Right lobe of liver (tissue), 6 donors: ENCODE data around the gene KRT80. TPM values are rescaled to one million over a fixed set of nuclear protein-coding genes. Genes with fewer than 3 reads are reported as not detected.
A peak's percentile ranks its signal among the peaks of the same experiment; 100 is the strongest.

ENCODE experiments used
- ATAC-seq, 4 donors: fragments of 200-7000 bp; cut with Tn5 transposase; one replicate each; pipeline ENCODE4 v1.9.1; 2020; ENCODE audit warnings: mild to moderate bottlenecking in 4 of 4, moderate library complexity in 4 of 4
- DNase-seq, 3 donors: peaks; one replicate each; pipeline ENCODE4 v3.0.0-alpha.2; 2020
- H3K27ac ChIP-seq, 3 donors: fragments of 200-600 bp; one replicate each; pipeline ENCODE4 v1.8.0; 2022
- H3K27me3 ChIP-seq, 2 donors: fragments of 200-600 bp; one replicate each; pipeline ENCODE4 v1.8.0; 2022
- H3K36me3 ChIP-seq, 4 donors: fragments of 200-600 bp; sonication (generic) in 1 of 4; one replicate each; pipeline versions ENCODE4 v1.5.1 to v1.8.0; 2017 to 2022; ENCODE audit warnings: control low read depth in 1 of 4
- H3K4me1 ChIP-seq, 4 donors: fragments of 200-600 bp; sonication (generic) in 1 of 4; one replicate each; pipeline versions ENCODE4 v1.5.1 to v1.8.0; 2017 to 2022; ENCODE audit warnings: control low read depth in 1 of 4
- H3K4me3 ChIP-seq, 3 donors: fragments of 200-600 bp; one replicate each; pipeline ENCODE4 v1.8.0; 2022
- H3K9me3 ChIP-seq, 4 donors: fragments of 200-600 bp; sonication (generic) in 1 of 4; one replicate each; pipeline versions ENCODE4 v1.5.1 to v1.8.0; 2017 to 2022; ENCODE audit warnings: control low read depth in 1 of 4
- CTCF ChIP-seq, 4 donors: fragments of 200-600 bp in 3 of 4; fragments of 450-650 bp in 1 of 4; IDR thresholded peaks; one replicate each; pipeline versions ENCODE4 v1.5.1 to v1.8.0; 2016 to 2022; ENCODE audit warnings: antibody characterized with exemption in 4 of 4, mild to moderate bottlenecking in 2 of 4
- POLR2A ChIP-seq: fragments of 450-650 bp; IDR thresholded peaks from one replicate; pipeline ENCODE4 v1.6.1; 2017; ENCODE audit warnings: antibody characterized with exemption, mild to moderate bottlenecking
- WGBS: methylation state at CpG from one replicate; pipeline ENCODE4 v1.1.6; 2018; ENCODE audit warnings: low coverage, low lambda C conversion rate; ENCODE audit not compliant: insufficient coverage; ENCODE audit errors: missing lambda C conversion rate; 5-methylcytosine and 5-hydroxymethylcytosine counted together
- intact Hi-C, 2 donors: fragments of 100-400 bp; cut with DNase I; formaldehyde crosslinking; loops; one replicate each; pipeline versions ENCODE4 v1.11.2 to v1.14.1; 2022
- total RNA-seq, 6 experiments: library from RNA; depleted of rRNA in 2 of 6; stranded (reverse); fragments of >200 nt in 2 of 6; fragmentation: NEBNext Ultra II Directional in 3 of 6; extraction: Animal tissue kit (Norgen Biotek cat#: 25700) in 3 of 6; gene quantifications; one replicate each; pipeline versions ENCODE4 v1.1.0 to v1.2.4, GENCODE V29; 2016 to 2023
- donor health status: DM: no; HTN: yes; CAD: no.
- donor health status: DM: no; HTN: no; CAD: no.
- donor health status: DM: no; HTN: no; CAD: no.
- donor health status: DM: no; HTN: yes; CAD: no.
- donor health status: DM: no; HTN: yes; CAD: no.

KRT80 gene
- total RNA-seq, 6 experiments from 2014 or later = 0.09 to 0.51 (median 0.15) TPM

DNA sequence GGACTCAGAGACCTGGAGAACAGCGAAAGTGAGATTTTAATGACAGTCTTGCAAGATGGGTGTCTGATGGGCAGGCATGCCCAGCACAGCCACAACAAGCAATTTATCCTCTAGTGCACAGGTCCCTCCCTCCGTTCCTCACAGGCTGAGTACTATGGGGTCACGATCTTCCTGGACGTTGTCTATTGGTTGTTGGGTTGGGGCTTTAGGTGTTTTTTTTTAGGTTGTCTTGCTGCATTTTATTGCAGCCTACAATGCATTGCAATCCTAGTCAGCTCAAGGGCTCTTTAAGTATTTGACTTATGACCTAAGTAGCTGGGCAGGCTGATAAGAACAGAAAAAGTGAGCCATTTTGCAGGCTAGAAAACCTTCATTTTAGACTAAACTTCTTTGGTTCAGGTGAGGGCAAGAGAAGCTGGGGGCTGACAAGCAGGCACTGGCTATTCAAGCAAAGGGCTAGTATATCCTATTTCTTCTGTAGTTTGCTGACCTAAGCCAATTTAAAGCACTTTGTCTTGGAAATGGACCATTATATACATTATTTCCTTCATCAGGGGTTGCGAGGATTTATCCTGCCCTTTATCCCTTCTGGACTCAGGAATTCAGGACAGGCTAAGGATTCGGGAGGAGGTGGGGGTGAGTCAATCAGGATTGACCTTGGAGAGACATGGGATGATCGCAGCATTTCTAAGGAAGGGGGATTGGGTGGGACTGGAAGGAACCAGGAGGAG, 47.3 kb upstream of the KRT80 start:
- TF ChIP-seq POLR2A = no peak
- Histone ChIP-seq H3K36me3 (no peaks in the 10 kb centered on the region), H3K9me3 (no peaks in the 10 kb centered on the region), H3K4me1 (no peaks in the 10 kb centered on the region), H3K27me3 (no peaks in the 10 kb centered on the region), H3K27ac (no peak overlapping the region), H3K4me3 (no peak overlapping the region)
- DNase-seq (no peak), ATAC-seq (no peak)
- WGBS = 78% methylated on average over 5 of the region's 7 CpGs
- intact Hi-C loops = no loop called here

DNA sequence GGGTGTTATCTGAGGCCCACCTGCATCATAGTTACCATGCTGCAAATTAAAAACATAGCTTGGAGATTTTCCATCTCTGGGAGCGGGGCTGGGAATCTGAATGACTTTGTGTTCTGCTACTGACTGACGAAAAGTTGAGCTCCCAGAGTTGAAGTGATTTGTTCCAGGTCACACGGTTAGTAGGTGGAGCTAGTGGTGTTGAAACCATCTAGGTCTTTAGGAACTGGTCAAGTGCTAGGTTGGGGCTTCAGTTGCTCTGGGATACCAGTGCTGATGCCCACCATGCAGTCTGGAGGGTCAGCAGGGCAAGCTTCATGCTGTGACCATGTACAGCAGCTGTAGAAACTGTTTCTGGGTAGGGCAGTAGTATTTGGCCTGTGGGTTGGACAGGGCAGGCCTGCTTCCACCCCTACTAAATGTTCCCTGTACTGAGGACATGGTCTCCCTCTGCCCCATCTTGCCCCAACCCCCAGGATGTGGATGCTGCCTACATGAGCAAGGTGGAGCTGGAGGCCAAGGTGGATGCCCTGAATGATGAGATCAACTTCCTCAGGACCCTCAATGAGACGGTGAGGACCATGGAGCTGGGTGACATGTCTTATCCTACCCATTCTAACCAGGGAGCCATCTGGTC, 46.5 kb upstream of the KRT80 start:
- intact Hi-C loops = no loop called here
- no peaks in the 10 kb centered on the region for H3K9me3 ChIP-seq
- 83% methylated on average over 2 of the region's 4 CpGs for WGBS
- no peak for DNase-seq
- H3K27me3 ChIP-seq = no peaks in the 10 kb centered on the region
- no peak for TF ChIP-seq CTCF (IDR thresholded peaks at IDR 0.05)
- TF ChIP-seq POLR2A = no peak
- H3K27ac ChIP-seq = no peak overlapping the region
- H3K4me1 ChIP-seq = peaks cover 0 to 2% (median 0%) of the 10 kb centered on the region in 4 donors
- no peak for ATAC-seq
- no peaks in the 10 kb centered on the region for H3K36me3 ChIP-seq
- H3K4me3 ChIP-seq = no peak overlapping the region

- H3K4me1 ChIP-seq = peaks cover 0 to 5% (median 0%) of the 10 kb centered on the region in 4 donors
- ATAC-seq = no peak
Observed at GRCh38 chr12:52236386-52237050, 44.7 kb upstream of the KRT80 start.

GRCh38 chr12:52235822-52236361, 44.1 kb upstream of the KRT80 start:
- no peak for DNase-seq
- H3K4me3 ChIP-seq = no peak overlapping the region

More at GRCh38 chr12:52236386-52237050, 44.7 kb upstream of the KRT80 start:
- H3K4me3 ChIP-seq = no peak overlapping the region
- H3K27ac ChIP-seq = no peak overlapping the region
- H3K36me3 ChIP-seq = no peaks in the 10 kb centered on the region
- TF ChIP-seq POLR2A = no peak
- TF ChIP-seq CTCF (IDR thresholded peaks at IDR 0.05) = no peak
- WGBS = no CpG with 5 or more reads among the region's 3 CpGs
- intact Hi-C loops = no loop called here
- no peaks in the 10 kb centered on the region for H3K9me3 ChIP-seq
- DNase-seq = no peak
- H3K27me3 ChIP-seq = no peaks in the 10 kb centered on the region

More at GRCh38 chr12:52235822-52236361, 44.1 kb upstream of the KRT80 start:
- Histone ChIP-seq H3K27me3 (no peaks in the 10 kb centered on the region), H3K9me3 (no peaks in the 10 kb centered on the region), H3K4me1 (peaks cover 0 to 5% (median 0%) of the 10 kb centered on the region in 4 donors), H3K36me3 (no peaks in the 10 kb centered on the region), H3K27ac (no peak overlapping the region)
- TF ChIP-seq CTCF (IDR thresholded peaks at IDR 0.05) (no peak), POLR2A (no peak)
- whole genome bisulfite sequencing = 62% methylated on average over 2 of the region's 4 CpGs
- ATAC-seq = peak in 1 of 4 donors; percentile 64
- intact Hi-C loops = no loop called here
